ENCODE data around the gene RCOR1.
"Not testable (repeated sequence)": the region's sequence is repeated elsewhere in the genome, so short reads cannot be mapped to it uniquely, and the experiment has no call there.

Gene RCOR1

DNA sequence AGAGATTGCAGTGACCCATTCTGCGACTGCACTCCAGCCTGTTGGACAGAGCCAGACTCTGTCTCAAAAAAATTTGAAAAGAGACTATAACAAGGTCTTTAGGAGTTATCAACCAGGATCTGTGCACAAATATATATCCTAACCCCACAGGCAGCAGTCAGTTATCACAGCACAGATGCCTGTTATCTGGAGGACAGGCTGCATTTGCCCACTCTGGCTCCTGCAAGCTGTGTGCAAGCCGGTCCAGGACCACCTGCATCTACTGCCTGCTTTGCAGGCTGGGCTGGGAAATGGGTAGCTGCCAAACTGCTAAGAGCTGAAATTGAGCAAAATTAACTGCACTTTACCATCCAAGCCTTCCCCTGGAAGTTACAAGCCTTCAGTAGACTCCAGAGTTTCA is 21.4 kb upstream of the RCOR1 start:
- no peak for DNase-seq (ENCODE audit: low read depth)

DNA sequence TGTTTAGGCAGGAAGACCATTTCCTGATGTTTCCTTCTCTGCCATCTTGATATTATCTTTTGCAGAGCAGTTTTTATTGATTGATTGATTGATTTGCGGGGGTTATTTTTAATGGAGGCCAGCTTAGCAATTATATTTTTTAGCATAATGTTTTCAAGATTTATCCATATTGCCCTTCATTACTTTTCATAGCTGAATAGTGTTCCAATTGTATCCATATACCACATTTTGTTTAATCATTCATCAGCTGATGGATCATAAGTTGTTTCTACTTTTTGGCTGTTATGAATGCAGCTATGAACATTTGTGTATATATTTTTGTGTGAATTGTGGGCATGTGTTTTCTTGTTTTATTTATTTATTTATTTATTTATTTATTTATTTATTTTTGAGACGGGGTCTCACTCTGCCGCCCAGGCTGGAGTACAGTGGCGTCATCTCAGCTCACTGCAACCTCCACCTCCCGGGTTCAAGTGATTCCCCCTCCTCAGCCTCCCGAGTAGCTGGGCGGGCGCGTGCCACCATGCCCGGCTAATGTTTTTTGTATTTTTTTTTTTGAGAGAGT is 20.9 kb upstream of the RCOR1 start:
- DNase-seq (ENCODE audit: low read depth) = no peak

DNA sequence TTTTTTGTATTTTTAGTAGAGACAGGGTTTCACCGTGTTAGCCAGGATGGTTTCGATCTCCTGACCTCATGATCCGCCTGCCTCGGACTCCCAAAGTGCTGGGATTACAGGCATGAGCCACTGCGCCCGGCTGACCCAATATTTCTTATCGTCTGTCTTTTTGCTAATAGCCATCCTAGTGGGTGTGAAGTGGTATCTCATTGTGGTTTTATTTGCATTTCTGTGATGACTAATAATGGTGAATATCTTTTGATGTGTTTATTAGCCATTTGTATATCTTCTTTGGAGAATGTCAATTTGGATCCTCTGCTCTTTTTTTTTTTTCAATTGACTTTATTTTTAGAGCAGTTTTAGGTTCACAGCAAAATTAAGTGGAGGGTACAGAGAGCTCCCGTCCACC is 19.3 kb upstream of the RCOR1 start:
- not testable (repeated sequence) for DNase-seq (ENCODE audit: low read depth)

DNA sequence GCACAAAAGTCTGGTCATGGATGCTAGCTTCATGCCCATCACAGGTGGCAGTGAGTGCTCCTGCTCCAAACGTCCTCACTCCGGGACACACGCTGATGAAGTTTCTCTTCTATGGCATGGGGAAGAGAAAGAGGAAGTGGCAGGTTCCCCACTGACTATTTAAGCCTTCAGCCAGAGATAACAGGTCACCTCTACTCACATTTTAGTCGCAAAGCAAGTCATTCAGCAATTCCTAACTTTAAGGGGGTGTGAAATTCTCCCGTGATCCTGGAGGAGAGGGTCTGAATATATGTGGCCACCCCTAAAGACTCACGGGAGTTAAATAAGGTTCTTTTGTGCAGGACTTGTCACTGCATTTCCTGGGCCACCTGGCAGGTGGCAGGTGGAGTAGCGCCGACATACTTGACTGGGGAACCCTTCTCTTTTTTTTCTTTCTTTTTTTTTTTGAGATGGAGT is 18.8 kb upstream of the RCOR1 start:
- no peak for DNase-seq (ENCODE audit: low read depth)

DNA sequence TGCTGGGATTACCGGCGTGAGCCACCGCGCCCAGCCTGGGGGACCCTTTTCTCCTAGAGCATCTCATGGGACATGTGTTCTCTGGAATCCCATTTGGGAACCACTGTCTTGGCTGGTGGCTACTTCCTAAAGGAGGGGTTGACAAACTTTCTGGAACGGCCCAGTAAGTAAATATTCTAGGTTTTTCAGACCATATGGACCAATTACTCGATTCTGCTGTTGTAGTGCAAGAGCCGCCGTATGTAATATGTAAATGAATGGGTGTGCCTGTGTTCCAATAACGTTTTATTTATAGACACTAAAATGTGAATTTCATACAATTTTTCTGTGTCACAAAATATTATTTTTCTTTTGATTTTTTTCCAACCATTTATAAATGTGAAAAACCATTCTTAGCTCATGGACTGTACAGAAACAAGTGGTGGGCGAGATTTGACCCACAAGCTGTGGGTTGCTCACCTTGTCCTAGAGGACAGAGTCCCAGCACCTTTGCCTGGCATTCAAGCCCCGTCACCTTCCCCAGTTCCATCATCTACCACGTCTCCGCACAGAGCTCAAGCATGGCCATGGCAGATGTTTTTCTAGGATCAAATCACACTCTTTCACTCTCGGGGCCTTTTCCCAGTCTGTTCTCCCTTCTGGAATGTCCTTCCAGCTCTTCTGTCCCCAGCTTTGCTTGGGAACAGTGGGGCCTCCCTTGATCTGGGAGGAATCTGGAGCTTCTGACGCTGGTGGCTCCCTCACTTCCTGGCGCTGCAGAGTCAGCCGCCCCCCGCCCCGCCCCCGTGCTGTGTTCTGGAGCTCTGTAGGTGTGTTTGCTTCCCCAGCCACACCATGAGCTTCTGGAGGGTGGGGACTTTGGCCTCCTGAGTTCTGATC is 17.9 kb upstream of the RCOR1 start:
- DNase-seq (ENCODE audit: low read depth) = no peak

GRCh38 chr14:102575160-102575845 is 17.1 kb upstream of the RCOR1 start:
- no peak for DNase-seq (ENCODE audit: low read depth)

DNA sequence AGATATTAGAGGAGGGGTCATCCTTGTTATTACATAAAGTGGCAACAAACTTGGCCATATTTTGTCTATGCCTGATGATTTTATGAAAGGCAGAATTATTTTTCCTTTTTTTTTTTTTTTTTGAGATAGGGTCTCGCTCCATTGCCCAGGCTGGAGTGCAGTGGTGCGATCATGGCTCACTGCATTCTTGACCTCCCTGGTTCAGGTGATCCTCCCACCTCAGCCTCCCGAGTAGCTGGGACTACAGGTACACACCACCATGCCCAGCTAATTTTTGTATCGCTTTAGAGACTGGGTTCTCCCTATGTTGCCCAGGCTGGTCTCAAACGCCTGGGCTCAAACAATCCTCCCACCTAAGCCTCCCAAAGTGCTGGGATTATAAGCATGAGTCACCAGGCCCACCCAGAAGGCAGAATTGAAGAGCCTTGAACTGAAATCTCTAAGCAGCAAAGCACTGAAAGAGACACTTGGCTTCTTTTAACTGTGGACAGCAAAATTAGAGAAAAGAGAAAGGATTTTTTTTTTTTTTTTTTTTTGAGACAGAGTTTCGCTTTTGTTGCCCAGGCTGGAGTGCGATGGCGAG is 16.5 kb upstream of the RCOR1 start:
- DNase-seq (ENCODE audit: low read depth) = not testable (repeated sequence)

DNA sequence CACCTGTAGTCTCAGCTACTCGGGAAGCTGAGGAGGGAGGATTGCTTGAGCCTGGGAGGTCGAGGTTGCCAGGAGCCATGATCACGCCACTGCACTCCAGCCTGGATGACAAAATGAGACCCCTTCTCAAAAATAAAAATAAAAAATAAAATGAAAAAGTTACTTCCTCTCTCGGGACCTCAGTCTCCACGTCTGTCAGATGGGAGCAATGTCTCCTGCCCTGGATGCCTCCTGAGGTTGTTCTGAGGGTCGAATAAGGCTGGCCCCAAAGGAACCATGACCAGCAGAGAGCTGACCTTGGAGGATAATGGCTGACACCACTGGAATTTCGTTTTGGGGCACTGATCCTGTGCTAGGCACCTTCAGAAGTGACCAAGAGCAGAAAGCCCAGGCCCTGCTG is 13.6 kb upstream of the RCOR1 start:
- DNase-seq (ENCODE audit: low read depth) = no peak

DNA sequence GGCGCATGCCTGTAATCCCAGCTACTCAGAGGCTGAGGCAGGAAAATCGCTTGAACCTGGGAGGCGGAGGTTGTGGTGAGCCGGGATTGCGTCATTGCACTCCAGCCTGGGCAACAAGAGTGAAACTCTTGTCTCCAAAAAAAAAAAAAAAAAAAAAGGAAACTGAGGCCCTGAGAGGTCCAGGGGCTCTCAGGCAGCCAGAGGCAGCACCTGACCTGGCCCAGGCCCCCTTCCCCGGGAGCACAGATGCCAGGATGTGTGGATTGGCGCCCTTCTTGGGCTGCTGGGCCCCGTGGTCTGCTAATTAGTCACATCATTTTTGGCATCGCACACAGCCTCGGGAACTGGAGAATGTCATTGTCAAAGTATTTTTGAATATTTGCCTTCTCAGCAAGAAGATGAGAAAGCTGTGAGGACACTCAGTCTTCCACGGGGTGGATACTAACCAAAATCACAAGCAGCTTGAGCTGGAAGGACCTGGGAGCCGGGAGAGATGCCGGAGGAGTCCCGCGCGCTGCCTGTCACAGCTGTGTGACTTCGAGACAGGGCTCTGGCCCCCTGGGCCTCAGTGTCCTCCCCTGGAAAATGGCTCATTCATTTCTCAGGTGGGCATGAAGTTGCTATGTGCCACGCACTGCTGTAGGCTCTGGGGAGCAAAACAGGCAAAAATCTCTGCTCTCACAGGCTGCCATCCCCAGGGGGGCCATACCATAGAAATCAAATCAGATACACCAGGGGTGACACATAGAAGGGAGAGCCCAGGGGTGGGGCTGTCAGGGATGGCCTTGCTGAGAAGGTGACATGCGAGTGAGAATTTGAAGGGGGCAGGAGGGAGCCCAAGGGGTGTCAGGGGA is 12.5 kb upstream of the RCOR1 start:
- no peak for DNase-seq (ENCODE audit: low read depth)

DNA sequence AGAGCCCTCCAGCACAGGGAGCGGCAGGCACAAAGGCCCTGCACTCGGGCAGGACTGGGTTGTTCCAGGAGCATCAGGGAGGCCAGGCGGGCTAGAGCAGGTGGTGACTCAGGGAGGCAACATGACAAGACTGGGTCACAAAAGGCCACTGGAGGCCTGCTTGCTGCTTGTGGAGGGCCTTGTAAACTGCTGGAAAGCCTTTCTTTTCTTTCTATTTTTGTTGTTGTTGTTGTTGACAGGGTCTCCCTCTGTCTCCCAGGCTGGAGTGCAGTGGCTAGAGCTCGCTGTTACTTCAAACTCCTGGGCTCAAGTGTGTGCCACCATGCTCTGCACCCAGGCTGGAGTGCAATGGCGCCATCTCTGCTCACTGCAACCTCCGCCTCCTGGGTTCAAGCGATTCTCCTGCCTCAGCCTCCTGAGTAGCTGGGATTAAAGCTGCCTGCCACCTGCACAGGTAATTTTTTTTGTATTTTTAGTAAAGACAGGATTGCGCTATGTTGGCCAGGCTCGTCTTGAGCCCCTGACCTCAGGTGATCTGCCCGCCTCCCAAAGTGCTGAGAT is 11.8 kb upstream of the RCOR1 start:
- DNase-seq (ENCODE audit: low read depth) = no peak

DNA sequence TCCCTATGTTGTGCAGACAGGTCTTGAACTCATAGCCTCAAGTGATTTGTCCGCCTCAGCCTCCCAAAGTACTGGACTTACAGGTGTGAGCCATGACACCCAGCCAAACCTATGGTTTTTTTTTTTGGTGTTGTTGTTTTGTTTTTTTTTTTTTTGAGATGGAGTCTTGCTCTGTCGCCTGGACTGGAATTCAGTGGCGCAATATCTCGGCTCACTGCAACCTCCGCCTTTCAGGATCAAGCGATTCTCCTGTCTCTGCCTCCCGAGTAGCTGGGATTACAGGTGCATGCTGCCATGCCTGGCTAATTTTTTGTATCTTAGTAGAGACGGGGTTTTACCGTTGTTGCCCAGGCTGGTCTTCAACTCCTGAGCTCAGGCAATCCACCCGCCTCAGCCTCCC is 11.3 kb upstream of the RCOR1 start:
- no peak for DNase-seq (ENCODE audit: low read depth)

DNA sequence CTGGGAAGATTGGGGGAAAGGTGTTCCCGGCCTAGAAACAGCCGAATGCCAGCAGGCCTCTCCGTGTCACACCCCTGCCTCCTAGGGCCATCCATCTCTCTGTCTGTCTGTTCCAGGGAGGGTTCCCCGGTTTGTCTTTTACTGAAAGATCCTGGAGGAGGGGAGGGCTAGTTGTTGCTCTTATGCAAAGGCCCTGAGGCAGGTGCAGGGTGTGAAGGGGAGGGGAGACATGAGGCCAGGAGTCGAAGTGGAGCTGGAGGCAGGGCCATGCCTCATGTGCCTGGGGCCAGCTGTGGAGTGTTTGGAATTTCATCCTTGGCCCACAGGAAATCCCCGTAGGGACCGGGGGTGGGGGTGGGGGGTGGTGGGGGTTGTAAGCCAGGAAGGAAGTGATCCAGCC is 8.7 kb upstream of the RCOR1 start:
- no peak for DNase-seq (ENCODE audit: low read depth)

- no peak for DNase-seq (ENCODE audit: low read depth)
Measured at GRCh38 chr14:102584871-102585869, 7.3 kb upstream of the RCOR1 start.

DNA sequence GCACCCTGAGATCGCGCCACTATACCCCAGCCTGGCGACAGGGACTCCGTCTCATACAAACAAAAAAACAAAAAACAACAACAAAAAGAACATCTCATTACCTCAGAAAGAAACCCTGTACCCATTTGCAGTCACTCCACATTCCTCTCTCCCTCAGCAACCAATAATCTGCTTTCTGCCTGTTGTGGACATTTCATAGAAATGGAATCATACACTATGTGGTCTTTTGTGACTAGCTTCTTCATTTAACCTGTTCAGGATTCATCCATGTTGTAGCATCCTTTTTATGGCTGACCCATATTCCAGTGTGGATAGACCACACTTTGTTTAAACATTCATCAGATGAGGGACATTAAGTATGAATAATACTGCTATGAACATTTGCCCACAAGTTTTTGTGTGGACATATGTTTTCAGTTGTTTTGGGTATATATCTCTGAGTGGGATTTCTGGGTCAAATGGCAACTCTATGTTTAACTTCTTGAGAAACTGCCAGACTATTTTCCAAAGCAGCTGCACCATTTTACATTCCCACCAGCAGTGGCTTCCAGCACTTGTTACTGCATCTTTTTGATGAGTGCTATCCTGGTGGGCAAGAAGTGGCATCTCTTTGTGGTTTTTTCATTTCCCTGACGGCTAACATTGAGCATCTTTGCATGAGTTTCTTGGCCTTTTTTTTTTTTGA is 5.9 kb upstream of the RCOR1 start:
- no peak for DNase-seq (ENCODE audit: low read depth)

DNA sequence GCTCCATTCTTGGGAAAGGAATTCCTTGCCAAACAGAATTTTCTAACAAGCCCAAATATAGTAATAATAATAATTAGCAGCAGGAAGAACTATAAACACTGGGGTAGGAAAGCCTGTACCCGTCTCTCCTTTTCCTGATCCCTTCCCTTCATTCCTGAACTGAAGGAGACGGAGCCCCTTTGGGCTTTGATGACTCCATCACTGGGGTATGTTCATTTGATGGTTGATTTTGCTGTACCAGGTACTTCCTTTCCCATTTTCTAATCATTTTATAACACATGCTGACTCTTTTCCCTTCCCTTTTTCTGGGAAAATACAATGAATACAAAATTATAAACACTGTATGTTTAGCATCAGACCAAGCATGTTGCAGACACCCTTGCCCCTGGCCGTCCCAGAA is 3.6 kb upstream of the RCOR1 start:
- DNase-seq (ENCODE audit: low read depth) = no peak

- DNase-seq (ENCODE audit: low read depth) = no peak
Measured at GRCh38 chr14:102589761-102590290, 2.6 kb upstream of the RCOR1 start.

- DNase-seq (ENCODE audit: low read depth) = no peak
Measured at GRCh38 chr14:102590667-102591099, 1.8 kb upstream of the RCOR1 start.

- DNase-seq (ENCODE audit: low read depth) = no peak
Measured at GRCh38 chr14:102591372-102591943, 991 bp upstream of the RCOR1 start.

DNA sequence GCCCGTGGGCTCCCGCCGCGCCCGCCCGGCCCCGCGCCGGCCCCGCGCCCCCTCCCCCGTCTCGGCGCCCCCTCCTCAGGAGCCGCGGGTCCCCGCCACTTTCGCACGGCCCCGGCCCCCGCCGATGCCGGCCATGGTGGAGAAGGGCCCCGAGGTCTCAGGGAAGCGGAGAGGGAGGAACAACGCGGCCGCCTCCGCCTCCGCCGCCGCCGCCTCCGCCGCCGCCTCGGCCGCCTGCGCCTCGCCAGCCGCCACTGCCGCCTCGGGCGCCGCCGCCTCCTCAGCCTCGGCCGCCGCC is 263 bp downstream of the RCOR1 start:
- no peak for DNase-seq (ENCODE audit: low read depth)
